HG03460 (cell line): ENCODE results near the gene AGO4.
A peak's percentile ranks its signal among the peaks of the same experiment; 100 is the strongest.

ENCODE experiments used
- ATAC-seq: cut with Tn5 transposase; IDR thresholded peaks from one replicate; pipeline ENCODE4 v1.9.1; 2021; ENCODE audit not compliant: unreplicated experiment

AGO4 gene

GRCh38 chr1:35894183-35894582 is 86.4 kb downstream of the AGO4 start:
- ATAC-seq = peak; percentile 75

- ATAC-seq = no peak
Observed at GRCh38 chr1:35894656-35895055, 86.8 kb downstream of the AGO4 start.

- ATAC-seq = no peak
Observed at GRCh38 chr1:35899941-35900340, 92.1 kb downstream of the AGO4 start.

GRCh38 chr1:35901235-35901634 is 93.4 kb downstream of the AGO4 start:
- no peak for ATAC-seq

- no peak for ATAC-seq
Observed at GRCh38 chr1:35902671-35903070, 94.9 kb downstream of the AGO4 start.
